K562 (cell line): Measurements from ENCODE around the gene SLC16A14. TPM values are rescaled to one million over a fixed set of nuclear protein-coding genes. Genes with fewer than 3 reads are reported as not detected.

Experiments
- ATAC-seq: fragments of 200-7000 bp; cut with Tn5 transposase; 3 replicates; pipeline ENCODE4 v1.9.1; 2020; ENCODE audit warnings: moderate library complexity
- BruUV-seq: library from RNA; stranded (reverse); fragments of 400-500 nt; replicated peaks from 2 replicates; lab custom pipeline; 2021; lab: Mats Ljungman, UMichigan
- CTCF ChIA-PET: fragments of 300-600 bp; formaldehyde crosslinking; extraction: SDS; loops from one replicate; lab custom pipeline; 2021; ENCODE audit warnings: low intra/inter-chr PET ratio; lab: Yijun Ruan, JAX
- POLR2A ChIA-PET: fragments of 300-600, 350-650 bp; sonication (Branson Sonifier 250); formaldehyde crosslinking; extraction: SDS; loops from one replicate; lab custom pipeline; 2021; ENCODE audit warnings: antibody characterized with exemption, inconsistent platforms; lab: Yijun Ruan, JAX
- DNase-seq, 4 experiments: peaks; one replicate each; pipeline versions ENCODE4 v3.0.0 to v3.0.0-alpha.2; 2011 to 2018; ENCODE audit warnings: low spot score in 3 of 4, mixed read lengths in 3 of 4; ENCODE audit errors: extremely low read depth in 1 of 4
- FAIRE-seq: peaks from 2 replicates; lab custom pipeline; 2011; peaks lifted over from hg19 to GRCh38; lab: Jason Lieb, UNC
- H2AFZ ChIP-seq: 2 replicates; pipeline ENCODE4 v1.6.0; 2011; ENCODE audit warnings: low read depth, low read length, control low read depth, inconsistent platforms
- H3K27ac ChIP-seq: fragments of 200-600 bp; 3 replicates; pipeline ENCODE4 v1.8.0; 2011; ENCODE audit warnings: low read depth, mild to moderate bottlenecking, control low read depth, inconsistent platforms, low read length, moderate library complexity, mixed read lengths; ENCODE audit errors: extremely low read depth
- H3K27me3 ChIP-seq, 2 experiments: fragments of 300-600 bp in 1 of 2; 2 replicates in 1 of 2; 3 replicates in 1 of 2; pipeline versions ENCODE4 v1.6.0 to v1.8.0; 2011; ENCODE audit warnings: inconsistent platforms in 2 of 2, low read length in 2 of 2, mild to moderate bottlenecking in 1 of 2, mixed read lengths in 1 of 2, moderate library complexity in 1 of 2; ENCODE audit not compliant: control insufficient read depth in 2 of 2, insufficient read depth in 2 of 2
- H3K36me3 ChIP-seq: fragments of 300-600 bp; 3 replicates; pipeline ENCODE4 v1.8.0; 2011; ENCODE audit warnings: mild to moderate bottlenecking, low read length, inconsistent platforms; ENCODE audit not compliant: control insufficient read depth, insufficient read depth
- H3K4me1 ChIP-seq, 2 experiments: fragments of 200-600 bp in 1 of 2; replicated peaks in 1 of 2; 2 replicates in 1 of 2; 3 replicates in 1 of 2; pipeline versions ENCODE4 v1.5.1 to v1.8.0; 2011; ENCODE audit warnings: inconsistent platforms in 2 of 2, low read length in 2 of 2, mild to moderate bottlenecking in 1 of 2, mixed read lengths in 1 of 2, moderate library complexity in 1 of 2; ENCODE audit not compliant: control insufficient read depth in 2 of 2, insufficient read depth in 2 of 2
- H3K4me2 ChIP-seq: 2 replicates; pipeline ENCODE4 v1.6.1; 2011; ENCODE audit warnings: low read length, control low read depth, inconsistent platforms, mixed read lengths; ENCODE audit not compliant: insufficient read depth
- H3K4me3 ChIP-seq: fragments of 200-600 bp; sonication (generic), shearing (Covaris generic); 2 replicates; pipeline ENCODE4 v1.5.1; 2016; ENCODE audit warnings: control low read depth, inconsistent platforms
- H3K79me2 ChIP-seq: fragments of 200-600 bp; 3 replicates; pipeline ENCODE4 v1.8.0; 2011; ENCODE audit warnings: low read length, inconsistent platforms; ENCODE audit not compliant: control insufficient read depth, insufficient read depth
- H3K9ac ChIP-seq, 2 experiments: 2 replicates each; pipeline versions ENCODE4 v1.6.0 to v1.6.1; 2011; ENCODE audit warnings: low read depth in 2 of 2, low read length in 2 of 2, control low read depth in 1 of 2, inconsistent platforms in 1 of 2, mild to moderate bottlenecking in 1 of 2, mixed read lengths in 1 of 2; ENCODE audit not compliant: insufficient read depth in 1 of 2
- H3K9me1 ChIP-seq: one replicate; pipeline ENCODE4 v1.6.0; 2011; ENCODE audit warnings: inconsistent platforms, mild to moderate bottlenecking, low read length, moderate library complexity; ENCODE audit not compliant: control insufficient read depth, insufficient read depth
- H3K9me3 ChIP-seq: replicated peaks from 2 replicates; pipeline ENCODE4 v1.5.1; 2011; ENCODE audit warnings: low read depth, low read length, inconsistent platforms; ENCODE audit not compliant: control insufficient read depth, insufficient read depth
- H4K20me1 ChIP-seq: replicated peaks from 2 replicates; pipeline ENCODE4 v1.6.1; 2011; ENCODE audit warnings: low read length, inconsistent platforms, mixed read lengths; ENCODE audit not compliant: control insufficient read depth, insufficient read depth
- CBFB ChIP-seq: sonication (generic); formaldehyde crosslinking; IDR thresholded peaks from 2 replicates; pipeline ENCODE4 v1.4.0; 2020; ENCODE audit warnings: mild to moderate bottlenecking, missing genetic modification reagents
- ETV1 ChIP-seq: fragments of 450-650 bp; conservative IDR thresholded peaks from 2 replicates; pipeline ENCODE4 v1.6.1; 2016; ENCODE audit warnings: missing genetic modification characterization, control low read depth, low read depth, missing compliant biosample characterization
- MAFG ChIP-seq: fragments of 450-650 bp; conservative IDR thresholded peaks from 2 replicates; pipeline ENCODE4 v1.6.1; 2016; ENCODE audit warnings: missing genetic modification characterization, missing compliant biosample characterization
- MXI1 ChIP-seq: IDR thresholded peaks from 2 replicates; pipeline ENCODE4 v1.6.1; 2011; ENCODE audit warnings: low read depth, mild to moderate bottlenecking, improper control_type of control experiment, low read length
- NFE2L1 ChIP-seq: fragments of 450-650 bp; IDR thresholded peaks from 2 replicates; pipeline ENCODE4 v1.6.1; 2016; ENCODE audit warnings: missing genetic modification characterization, low read depth, mild to moderate bottlenecking, missing compliant biosample characterization, moderate library complexity, borderline replicate concordance
- SIX5 ChIP-seq, 2 experiments: IDR thresholded peaks; 2 replicates each; pipeline ENCODE4 v1.6.1; 2011; ENCODE audit warnings: low read length in 2 of 2, borderline replicate concordance in 1 of 2, low read depth in 1 of 2, mild to moderate bottlenecking in 1 of 2, moderate library complexity in 1 of 2; ENCODE audit not compliant: insufficient read depth in 1 of 2
- TBL1XR1 ChIP-seq, 2 experiments: IDR thresholded peaks; 2 replicates each; pipeline ENCODE4 v1.6.1; 2012; ENCODE audit warnings: improper control_type of control experiment in 2 of 2, low read length in 2 of 2, mild to moderate bottlenecking in 1 of 2
- ZNF212 ChIP-seq: fragments of 450-650 bp; formaldehyde crosslinking; IDR thresholded peaks from 2 replicates; pipeline ENCODE4 v1.4.0; 2020; ENCODE audit warnings: mild to moderate bottlenecking
- ZNF316 ChIP-seq: fragments of 450-650 bp; IDR thresholded peaks from 2 replicates; pipeline ENCODE4 v1.6.1; 2016
- WGBS: fragments of 100-300 bp; shearing (Covaris generic); methylation state at CpG from one replicate; pipeline ENCODE4 v1.1.6; 2016; ENCODE audit warnings: low coverage, mixed read lengths; ENCODE audit not compliant: insufficient coverage; ENCODE audit errors: missing lambda C conversion rate; 5-methylcytosine and 5-hydroxymethylcytosine counted together
- in situ Hi-C: fragments of 300-500 bp; cut with MboI; formaldehyde crosslinking; loops from 4 replicates; pipeline ENCODE4 v1.15.0; 2018; ENCODE audit warnings: inconsistent platforms, mixed read lengths
- intact Hi-C: fragments of 100-400 bp; cut with micrococcal nuclease; formaldehyde crosslinking; loops from 2 replicates; pipeline ENCODE4 v1.14.2; 2022
- polyA plus RNA-seq, 8 experiments: library from polyadenylated mRNA; depleted of rRNA in 4 of 8; stranded (reverse) in 5 of 8; unstranded in 3 of 8; fragments of >200 nt; fragmentation: Nextera tagmentation in 2 of 8; fragmentation: Illumina TruSeq in 1 of 8; extraction: Ambion mirVana in 2 of 8; extraction: Trizol in 1 of 8; gene quantifications; 2 replicates each; pipeline versions ENCODE4 v1.2.1 to v1.2.3, GENCODE V29; 2011 to 2014; ENCODE audit warnings: inconsistent platforms in 1 of 8, missing spikeins in 1 of 8
- total RNA-seq, 7 experiments: library from RNA; depleted of rRNA in 6 of 7; stranded (reverse); fragments of >200 nt in 6 of 7; fragmentation: Illumina TruSeq in 2 of 7; extraction: Trizol in 2 of 7; gene quantifications; 2 replicates each; pipeline versions ENCODE4 v1.2.1 to v1.2.3, GENCODE V29; 2011 to 2021; ENCODE audit warnings: low replicate concordance in 1 of 7
- TF ChIP-seq, protein P1 (sequence below): sonication (generic); formaldehyde crosslinking; IDR thresholded peaks from 2 replicates; pipeline ENCODE4 v1.8.1; 2023; ENCODE audit warnings: mild to moderate bottlenecking, missing genetic modification reagents
- TF ChIP-seq, protein P2 (sequence below), 2 experiments: fragments of 450-650 bp; formaldehyde crosslinking in 1 of 2; IDR thresholded peaks; 2 replicates each; pipeline versions ENCODE4 v1.4.0 to v1.6.1; 2014 to 2020; ENCODE audit warnings: mild to moderate bottlenecking in 2 of 2, borderline replicate concordance in 1 of 2, low read depth in 1 of 2

The SLC16A14 gene
- total and polyA plus RNA-seq, 9 of the 15 experiments (the other 6 are each of a cell fraction or from before 2014, with no cell fraction given) = not detected

DNA sequence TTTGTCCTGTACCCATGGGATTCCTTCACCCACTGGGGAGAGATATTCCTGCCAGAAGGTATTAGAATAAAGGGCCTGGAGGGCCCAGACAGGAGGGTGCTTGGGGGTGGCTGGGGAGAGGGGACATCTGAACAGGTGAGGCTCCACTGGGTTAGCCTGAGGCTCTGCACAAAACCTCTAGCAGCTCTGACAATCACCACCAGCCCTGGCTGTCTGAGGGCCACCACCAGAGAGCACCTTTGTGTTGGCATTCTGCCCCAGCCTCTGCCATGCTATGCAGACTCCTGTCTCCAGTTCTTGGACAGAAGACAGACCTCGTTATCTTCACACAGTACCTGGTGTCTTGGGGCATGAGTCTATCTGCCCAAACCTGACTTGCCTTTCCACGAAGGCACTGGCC lies 25.3 kb downstream of the SLC16A14 start (continued):
- TF ChIP-seq, protein P1, sequence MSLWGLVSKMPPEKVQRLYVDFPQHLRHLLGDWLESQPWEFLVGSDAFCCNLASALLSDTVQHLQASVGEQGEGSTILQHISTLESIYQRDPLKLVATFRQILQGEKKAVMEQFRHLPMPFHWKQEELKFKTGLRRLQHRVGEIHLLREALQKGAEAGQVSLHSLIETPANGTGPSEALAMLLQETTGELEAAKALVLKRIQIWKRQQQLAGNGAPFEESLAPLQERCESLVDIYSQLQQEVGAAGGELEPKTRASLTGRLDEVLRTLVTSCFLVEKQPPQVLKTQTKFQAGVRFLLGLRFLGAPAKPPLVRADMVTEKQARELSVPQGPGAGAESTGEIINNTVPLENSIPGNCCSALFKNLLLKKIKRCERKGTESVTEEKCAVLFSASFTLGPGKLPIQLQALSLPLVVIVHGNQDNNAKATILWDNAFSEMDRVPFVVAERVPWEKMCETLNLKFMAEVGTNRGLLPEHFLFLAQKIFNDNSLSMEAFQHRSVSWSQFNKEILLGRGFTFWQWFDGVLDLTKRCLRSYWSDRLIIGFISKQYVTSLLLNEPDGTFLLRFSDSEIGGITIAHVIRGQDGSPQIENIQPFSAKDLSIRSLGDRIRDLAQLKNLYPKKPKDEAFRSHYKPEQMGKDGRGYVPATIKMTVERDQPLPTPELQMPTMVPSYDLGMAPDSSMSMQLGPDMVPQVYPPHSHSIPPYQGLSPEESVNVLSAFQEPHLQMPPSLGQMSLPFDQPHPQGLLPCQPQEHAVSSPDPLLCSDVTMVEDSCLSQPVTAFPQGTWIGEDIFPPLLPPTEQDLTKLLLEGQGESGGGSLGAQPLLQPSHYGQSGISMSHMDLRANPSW = no peak

DNA sequence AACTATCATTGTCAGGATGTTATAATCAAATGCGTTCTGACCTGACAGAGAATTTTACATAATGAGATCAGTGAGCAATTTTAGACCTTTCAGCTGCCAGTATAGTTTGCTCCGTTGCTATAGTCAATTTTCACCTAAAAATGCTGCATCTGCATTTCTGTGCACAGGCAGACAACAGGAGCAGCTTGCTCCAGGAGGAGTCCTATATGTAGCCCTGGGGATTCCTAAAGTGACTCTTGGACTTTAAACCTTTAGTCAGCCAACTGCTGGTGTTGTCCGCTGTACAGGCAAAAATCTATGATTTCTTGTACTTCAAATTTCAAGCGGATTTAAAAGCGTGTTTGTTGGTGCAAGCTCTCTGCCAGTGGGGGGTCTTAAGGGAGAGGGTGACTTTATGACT lies 25.7 kb downstream of the SLC16A14 start:
- WGBS = 5% methylated on average over 4 of the region's 5 CpGs
- no peak overlapping the region for H3K9ac ChIP-seq
- in situ Hi-C loops (no loop called here), intact Hi-C loops (no loop called here)
- no peak overlapping the region for H3K4me3 ChIP-seq
- H3K27ac ChIP-seq = no peak overlapping the region
- H3K9me3 ChIP-seq = no peaks in the 10 kb centered on the region
- ChIA-PET CTCF (no interaction called here), POLR2A (no interaction called here)
- H3K36me3 ChIP-seq = no peaks in the 10 kb centered on the region
- ATAC-seq = no peak
- no peaks in the 10 kb centered on the region for H4K20me1 ChIP-seq
- H3K27me3 ChIP-seq = peaks cover 0 to 19% of the 10 kb centered on the region in 2 experiments
- FAIRE-seq = no peak
- H3K9me1 ChIP-seq = no peaks in the 10 kb centered on the region
- no peak for DNase-seq
- H3K4me2 ChIP-seq = no peak overlapping the region
- no peak overlapping the region for H2AFZ ChIP-seq
- no peaks in the 10 kb centered on the region for H3K79me2 ChIP-seq
- peaks cover 0 to 3% of the 10 kb centered on the region in 2 experiments; a peak in 1 of 5 replicates for H3K4me1 ChIP-seq
- no TSS peak for BruUV-seq
- TF ChIP-seq CBFB (no peak), ZNF316 (peak; percentile 47), ZNF212 (no peak), SIX5 (IDR thresholded peaks at IDR 0.05; ENCODE audit: borderline replicate concordance in 1 of 2, insufficient read depth in 1 of 2, low read depth in 1 of 2, low read length in 2 of 2) (no peak), NFE2L1 (no peak), TBL1XR1 (IDR thresholded peaks at IDR 0.05; ENCODE audit: low read length in 2 of 2) (no peak), MXI1 (no peak), ETV1 (tag) (no peak), MAFG (tag) (0 out of 2 replicates have a peak, but pooled peaks have one; percentile 12)
- TF ChIP-seq, protein P2, sequence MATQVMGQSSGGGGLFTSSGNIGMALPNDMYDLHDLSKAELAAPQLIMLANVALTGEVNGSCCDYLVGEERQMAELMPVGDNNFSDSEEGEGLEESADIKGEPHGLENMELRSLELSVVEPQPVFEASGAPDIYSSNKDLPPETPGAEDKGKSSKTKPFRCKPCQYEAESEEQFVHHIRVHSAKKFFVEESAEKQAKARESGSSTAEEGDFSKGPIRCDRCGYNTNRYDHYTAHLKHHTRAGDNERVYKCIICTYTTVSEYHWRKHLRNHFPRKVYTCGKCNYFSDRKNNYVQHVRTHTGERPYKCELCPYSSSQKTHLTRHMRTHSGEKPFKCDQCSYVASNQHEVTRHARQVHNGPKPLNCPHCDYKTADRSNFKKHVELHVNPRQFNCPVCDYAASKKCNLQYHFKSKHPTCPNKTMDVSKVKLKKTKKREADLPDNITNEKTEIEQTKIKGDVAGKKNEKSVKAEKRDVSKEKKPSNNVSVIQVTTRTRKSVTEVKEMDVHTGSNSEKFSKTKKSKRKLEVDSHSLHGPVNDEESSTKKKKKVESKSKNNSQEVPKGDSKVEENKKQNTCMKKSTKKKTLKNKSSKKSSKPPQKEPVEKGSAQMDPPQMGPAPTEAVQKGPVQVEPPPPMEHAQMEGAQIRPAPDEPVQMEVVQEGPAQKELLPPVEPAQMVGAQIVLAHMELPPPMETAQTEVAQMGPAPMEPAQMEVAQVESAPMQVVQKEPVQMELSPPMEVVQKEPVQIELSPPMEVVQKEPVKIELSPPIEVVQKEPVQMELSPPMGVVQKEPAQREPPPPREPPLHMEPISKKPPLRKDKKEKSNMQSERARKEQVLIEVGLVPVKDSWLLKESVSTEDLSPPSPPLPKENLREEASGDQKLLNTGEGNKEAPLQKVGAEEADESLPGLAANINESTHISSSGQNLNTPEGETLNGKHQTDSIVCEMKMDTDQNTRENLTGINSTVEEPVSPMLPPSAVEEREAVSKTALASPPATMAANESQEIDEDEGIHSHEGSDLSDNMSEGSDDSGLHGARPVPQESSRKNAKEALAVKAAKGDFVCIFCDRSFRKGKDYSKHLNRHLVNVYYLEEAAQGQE (IDR thresholded peaks at IDR 0.05; ENCODE audit: borderline replicate concordance) = no peak
- TF ChIP-seq, protein P2 (CRISPR knock-in tag; IDR thresholded peaks at IDR 0.05; ENCODE audit: low read depth) = no peak
